Stimulated activated naive CD8-positive, alpha-beta T cell treated with anti-CD3 and anti-CD28 coated beads, Interleukin-15, Interleukin-2, amounts not matched to agents 100 U/mL and 50 U/mL, for 24 hours (primary cell): Measurements from ENCODE around the gene HAUS2.

Source experiments
- ATAC-seq: fragments of 150-1000 bp; cut with Tn5 transposase; one replicate; pipeline ENCODE4 v1.10.0; 2021
- DNase-seq: peaks from one replicate; pipeline ENCODE4 v3.0.0; 2021

The HAUS2 gene

GRCh38 chr15:42608752-42609488, 60.3 kb downstream of the HAUS2 start:
- ATAC-seq = peak; percentile 38
- no peak for DNase-seq

- no peak for ATAC-seq
- DNase-seq = no peak
Measured at GRCh38 chr15:42611532-42611931, 62.9 kb downstream of the HAUS2 start.

GRCh38 chr15:42612367-42612912, 63.8 kb downstream of the HAUS2 start:
- DNase-seq (no peak), ATAC-seq (no peak)

- no peak for DNase-seq
- ATAC-seq = no peak
Measured at GRCh38 chr15:42616107-42616506, 67.5 kb downstream of the HAUS2 start.
